ENCODE measurements around the gene TP53BP2.

GRCh38 chr1:223756806-223757700, 88.7 kb downstream of the TP53BP2 start:
- TF ChIP-seq SP1 (IDR thresholded peaks at IDR 0.05) (no peak), FOXK2 (IDR thresholded peaks at IDR 0.05) (no peak), FOXA1 (IDR thresholded peaks at IDR 0.05) (no peak), L3MBTL2 (conservative IDR thresholded peaks at IDR 0.05) (no peak), TARDBP (IDR thresholded peaks at IDR 0.05) (no peak), LEF1 (IDR thresholded peaks at IDR 0.05; ENCODE audit: borderline replicate concordance) (no peak), SUZ12 (IDR thresholded peaks at IDR 0.05) (no peak), BHLHE40 (IDR thresholded peaks at IDR 0.05; ENCODE audit: borderline replicate concordance) (no peak), ARNT (IDR thresholded peaks at IDR 0.05) (no peak), NFRKB (IDR thresholded peaks at IDR 0.05) (no peak), FOXM1 (IDR thresholded peaks at IDR 0.05; ENCODE audit: borderline replicate concordance) (no peak), ELF4 (IDR thresholded peaks at IDR 0.05) (no peak), HDGF (IDR thresholded peaks at IDR 0.05; ENCODE audit: borderline replicate concordance) (no peak), ZNF384 (IDR thresholded peaks at IDR 0.05) (no peak)

Data from HEK293T (cell line).